HCT116 (cell line): Measurements from ENCODE around the gene HOXA7. TPM values are rescaled to one million over a fixed set of nuclear protein-coding genes. Genes with fewer than 3 reads are reported as not detected.

ENCODE experiments used
- ATAC-seq: fragments of 200-7000 bp; cut with Tn5 transposase; 2 replicates; pipeline ENCODE4 v1.9.1; 2020; ENCODE audit warnings: mild to moderate bottlenecking, moderate library complexity
- BruUV-seq: library from RNA; stranded (reverse); fragments of 400-500 nt; replicated peaks from 2 replicates; lab custom pipeline; 2021; lab: Mats Ljungman, UMichigan
- CTCF ChIA-PET: fragments of 300-600 bp; sonication (Branson Sonifier 250); formaldehyde crosslinking; loops from one replicate; lab custom pipeline; 2021; ENCODE audit warnings: antibody characterized with exemption; lab: Charles Lee
- POLR2A ChIA-PET: fragments of 300-600, 350-600 bp; sonication (Branson Sonifier 250); formaldehyde crosslinking; loops from one replicate; lab custom pipeline; 2021; ENCODE audit warnings: antibody characterized with exemption; lab: Charles Lee
- RAD21 ChIA-PET, 2 experiments: fragments of 300-600 bp; sonication (Branson Sonifier 250); formaldehyde crosslinking; loops; one replicate each; lab custom pipeline; 2023; ENCODE audit warnings: low total read pairs in 2 of 2; ENCODE audit not compliant: uncharacterized antibody in 2 of 2, unreplicated experiment in 2 of 2, low non-redundant PET in 1 of 2; lab: Charles Lee
- DNase-seq: peaks from one replicate; pipeline ENCODE4 v3.0.0-alpha.2; 2010; ENCODE audit warnings: low read depth, low spot score
- H2AFZ ChIP-seq: fragments of 200-600 bp; shearing (Covaris generic), sonication (generic); 2 replicates; pipeline ENCODE4 v1.6.1; 2017; ENCODE audit warnings: low read depth, mixed run types, mixed read lengths, antibody characterized with exemption, low read length; ENCODE audit not compliant: poor library complexity, severe bottlenecking
- H3K27ac ChIP-seq: 2 replicates; pipeline ENCODE4 v1.5.1; 2012; ENCODE audit warnings: low read depth, low read length
- H3K27me3 ChIP-seq: fragments of 200-600 bp; sonication (generic); 2 replicates; pipeline ENCODE4 v1.6.1; 2016; ENCODE audit warnings: mixed run types, low read length, mixed read lengths; ENCODE audit not compliant: insufficient read depth
- H3K36me3 ChIP-seq, 2 experiments: fragments of 200-500 bp in 1 of 2; fragments of 200-600 bp in 1 of 2; sonication (Bioruptor generic) in 1 of 2; sonication (generic) in 1 of 2; 2 replicates each; pipeline versions ENCODE4 v1.5.1 to v1.6.1; 2014 to 2016; ENCODE audit warnings: low read length in 2 of 2, inconsistent platforms in 1 of 2, mixed read lengths in 1 of 2, mixed run types in 1 of 2; ENCODE audit not compliant: insufficient read depth in 2 of 2, control insufficient read depth in 1 of 2
- H3K4me1 ChIP-seq, 2 experiments: fragments of 200-600 bp in 1 of 2; sonication (generic) in 1 of 2; 2 replicates each; pipeline versions ENCODE4 v1.5.1 to v1.6.1; 2012 to 2017; ENCODE audit warnings: low read length in 2 of 2, inconsistent platforms in 1 of 2, mild to moderate bottlenecking in 1 of 2, mixed read lengths in 1 of 2, mixed run types in 1 of 2, moderate library complexity in 1 of 2; ENCODE audit not compliant: insufficient read depth in 2 of 2, control insufficient read depth in 1 of 2
- H3K4me2 ChIP-seq: fragments of 200-600 bp; sonication (generic); 2 replicates; pipeline ENCODE4 v1.6.1; 2017; ENCODE audit warnings: mixed run types, low read length, mixed read lengths
- H3K4me3 ChIP-seq, 2 experiments: fragments of 200-600 bp in 1 of 2; sonication (generic) in 1 of 2; replicated peaks in 1 of 2; 2 replicates each; pipeline ENCODE4 v1.5.1; 2011 to 2016; ENCODE audit warnings: low read length in 2 of 2, control low read depth in 1 of 2, low read depth in 1 of 2, mild to moderate bottlenecking in 1 of 2, mixed read lengths in 1 of 2, mixed run types in 1 of 2
- H3K79me2 ChIP-seq: fragments of 200-600 bp; sonication (generic); 2 replicates; pipeline ENCODE4 v1.6.1; 2017; ENCODE audit warnings: mild to moderate bottlenecking, mixed run types, low read length, moderate library complexity, mixed read lengths; ENCODE audit not compliant: insufficient read depth
- H3K9ac ChIP-seq: fragments of 200-600 bp; sonication (generic); 2 replicates; pipeline ENCODE4 v1.6.1; 2016; ENCODE audit warnings: low read length, mixed read lengths
- H3K9me2 ChIP-seq: fragments of 200-600 bp; sonication (generic), shearing (Covaris generic); 2 replicates; pipeline ENCODE4 v1.6.1; 2017; ENCODE audit warnings: mixed run types, mild to moderate bottlenecking, moderate library complexity; ENCODE audit not compliant: insufficient read depth
- H3K9me3 ChIP-seq, 2 experiments: fragments of 200-500 bp in 1 of 2; fragments of 200-600 bp in 1 of 2; sonication (Bioruptor generic) in 1 of 2; sonication (generic) in 1 of 2; 2 replicates each; pipeline ENCODE4 v1.6.1; 2014 to 2017; ENCODE audit warnings: low read length in 2 of 2, mixed read lengths in 2 of 2, inconsistent platforms in 1 of 2, low read depth in 1 of 2, mild to moderate bottlenecking in 1 of 2, mixed run types in 1 of 2, moderate library complexity in 1 of 2; ENCODE audit not compliant: control insufficient read depth in 1 of 2, insufficient read depth in 1 of 2
- H4K20me1 ChIP-seq: fragments of 200-600 bp; sonication (generic), shearing (Covaris generic); 2 replicates; pipeline ENCODE4 v1.6.1; 2017; ENCODE audit warnings: mixed run types, mild to moderate bottlenecking, moderate library complexity; ENCODE audit not compliant: insufficient read depth
- CBX3 ChIP-seq: IDR thresholded peaks from 2 replicates; pipeline ENCODE4 v1.6.1; 2012; ENCODE audit warnings: low read depth
- CEBPB ChIP-seq: IDR thresholded peaks from 2 replicates; pipeline ENCODE4 v1.6.1; 2012; ENCODE audit warnings: low read depth
- EGR1 ChIP-seq: IDR thresholded peaks from 2 replicates; pipeline ENCODE4 v1.6.1; 2012; ENCODE audit warnings: low read depth
- ELF1 ChIP-seq: IDR thresholded peaks from 2 replicates; pipeline ENCODE4 v1.6.1; 2012; ENCODE audit warnings: low read depth, borderline replicate concordance
- EZH2phosphoT487 ChIP-seq: fragments of 200-600 bp; IDR thresholded peaks from 2 replicates; pipeline ENCODE4 v1.6.1; 2018; ENCODE audit warnings: antibody characterized with exemption, borderline replicate concordance
- POLR2A ChIP-seq: IDR thresholded peaks from 2 replicates; pipeline ENCODE4 v1.7.0; 2011; ENCODE audit warnings: borderline replicate concordance; ENCODE audit not compliant: insufficient read depth, insufficient read length; ENCODE audit errors: extremely low read depth
- POLR2AphosphoS5 ChIP-seq: IDR thresholded peaks from 2 replicates; pipeline ENCODE4 v1.6.1; 2011; ENCODE audit warnings: mild to moderate bottlenecking, low read depth, low read length, moderate library complexity
- RAD21 ChIP-seq: IDR thresholded peaks from 2 replicates; pipeline ENCODE4 v1.6.1; 2012; ENCODE audit warnings: low read depth, mild to moderate bottlenecking
- REST ChIP-seq: IDR thresholded peaks from 2 replicates; pipeline ENCODE4 v1.6.1; 2012; ENCODE audit warnings: low read depth
- SP1 ChIP-seq: IDR thresholded peaks from 2 replicates; pipeline ENCODE4 v1.6.1; 2012; ENCODE audit warnings: low read depth
- YY1 ChIP-seq: IDR thresholded peaks from 2 replicates; pipeline ENCODE4 v1.6.1; 2011; ENCODE audit warnings: low read length, low read depth, moderate library complexity, mild to moderate bottlenecking; ENCODE audit not compliant: insufficient replicate concordance; ENCODE audit errors: extremely low read depth
- ZFX ChIP-seq: fragments of 450-650 bp; IDR thresholded peaks from 2 replicates; pipeline ENCODE4 v1.6.1; 2017
- ZNF274 ChIP-seq: fragments of 200-500 bp; sonication (Bioruptor generic); IDR thresholded peaks from 2 replicates; pipeline ENCODE4 v1.6.1; 2014; ENCODE audit warnings: mild to moderate bottlenecking, low read depth, low read length, inconsistent platforms
- intact Hi-C: fragments of 100-400 bp; cut with micrococcal nuclease; formaldehyde crosslinking; loops from 2 replicates; pipeline ENCODE4 v1.10.0; 2022
- total RNA-seq: library from RNA; stranded (reverse); gene quantifications from one replicate; pipeline ENCODE4 v1.2.1, GENCODE V29; 2021; ENCODE audit not compliant: unreplicated experiment
- TF ChIP-seq, protein P1 (sequence below): IDR thresholded peaks from 2 replicates; pipeline ENCODE4 v1.6.1; 2011; ENCODE audit warnings: mild to moderate bottlenecking, low read length, moderate library complexity; ENCODE audit not compliant: insufficient replicate concordance; ENCODE audit errors: extremely low read depth

HOXA7 gene
- total RNA-seq, 1 experiment from 2014 or later = 15.0 TPM

- no peaks in the 10 kb centered on the region for H3K27me3 ChIP-seq
- no peaks in the 10 kb centered on the region for H3K9me3 ChIP-seq
- intact Hi-C loops = no loop called here
- H3K9me2 ChIP-seq = no peaks in the 10 kb centered on the region
- DNase-seq (no peak), ATAC-seq (no peak)
- CTCF ChIA-PET = interaction anchor here (0.6 to 0.7 kb wide), 2 partner anchors 48 to 233 kb away, joined by 3 to 6 read pairs; no protein-coding TSS in a partner anchor
- no peak overlapping the region for H2AFZ ChIP-seq
- TF ChIP-seq EGR1 (no peak), REST (no peak), CEBPB (no peak), SP1 (no peak), POLR2AphosphoS5 (no peak), ZFX (no peak), EZH2phosphoT487 (no peak), YY1 (no peak), RAD21 (no peak), CBX3 (no peak), ZNF274 (no peak), POLR2A (no peak), ELF1 (no peak)
- TF ChIP-seq, protein P1, sequence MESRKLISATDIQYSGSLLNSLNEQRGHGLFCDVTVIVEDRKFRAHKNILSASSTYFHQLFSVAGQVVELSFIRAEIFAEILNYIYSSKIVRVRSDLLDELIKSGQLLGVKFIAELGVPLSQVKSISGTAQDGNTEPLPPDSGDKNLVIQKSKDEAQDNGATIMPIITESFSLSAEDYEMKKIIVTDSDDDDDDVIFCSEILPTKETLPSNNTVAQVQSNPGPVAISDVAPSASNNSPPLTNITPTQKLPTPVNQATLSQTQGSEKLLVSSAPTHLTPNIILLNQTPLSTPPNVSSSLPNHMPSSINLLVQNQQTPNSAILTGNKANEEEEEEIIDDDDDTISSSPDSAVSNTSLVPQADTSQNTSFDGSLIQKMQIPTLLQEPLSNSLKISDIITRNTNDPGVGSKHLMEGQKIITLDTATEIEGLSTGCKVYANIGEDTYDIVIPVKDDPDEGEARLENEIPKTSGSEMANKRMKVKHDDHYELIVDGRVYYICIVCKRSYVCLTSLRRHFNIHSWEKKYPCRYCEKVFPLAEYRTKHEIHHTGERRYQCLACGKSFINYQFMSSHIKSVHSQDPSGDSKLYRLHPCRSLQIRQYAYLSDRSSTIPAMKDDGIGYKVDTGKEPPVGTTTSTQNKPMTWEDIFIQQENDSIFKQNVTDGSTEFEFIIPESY = no peak
- H3K4me2 ChIP-seq = no peak overlapping the region
- H3K4me1 ChIP-seq = peaks cover 6 to 21% of the 10 kb centered on the region in 2 experiments
- no peaks in the 10 kb centered on the region for H3K79me2 ChIP-seq
- POLR2A ChIA-PET = interaction anchor here (0.7 kb wide), 1 partner anchor 9 kb away, joined by 3 read pairs; no protein-coding TSS in a partner anchor
- no peaks in the 10 kb centered on the region for H4K20me1 ChIP-seq
- H3K36me3 ChIP-seq = peaks cover 8 to 12% of the 10 kb centered on the region in 2 experiments; a peak in 3 of 4 replicates
- no peak overlapping the region for H3K27ac ChIP-seq
- BruUV-seq = no TSS peak
- no peak overlapping the region for H3K4me3 ChIP-seq
- RAD21 ChIA-PET = no interaction called here
- no peak overlapping the region for H3K9ac ChIP-seq
Measured at GRCh38 chr7:27141137-27141922, 15.1 kb downstream of the HOXA7 start.
